ENCODE data around the gene MPHOSPH8. TPM values are rescaled to one million over a fixed set of nuclear protein-coding genes. Genes with fewer than 3 reads are reported as not detected.

MPHOSPH8 gene
- total and polyA plus RNA-seq, 2 of the 4 experiments (the other 2 are of a cell fraction) = 11.7 to 16.4 TPM

- H3K4me2 ChIP-seq (ENCODE audit: low read depth, low read length) = no peak overlapping the region
- no peak overlapping the region for H3K56ac ChIP-seq (ENCODE audit: extremely low read depth, insufficient read depth, low read length)
- no peaks in the 10 kb centered on the region for H3K9me3 ChIP-seq (ENCODE audit: control insufficient read depth, insufficient read depth, low read length)
- H4K8ac ChIP-seq (ENCODE audit: low read depth in 2 of 2, low read length in 2 of 2) = no peak overlapping the region
- H3K36me3 ChIP-seq (ENCODE audit: control insufficient read depth, insufficient read depth, low read length) = no peaks in the 10 kb centered on the region
- no peak overlapping the region for H2BK20ac ChIP-seq (ENCODE audit: low read depth, low read length)
- no TSS peak for BruUV-seq (replicated peaks)
- POLR2A ChIA-PET (ENCODE audit: unreplicated experiment) = no interaction called here
- no peak overlapping the region for H3K9ac ChIP-seq (ENCODE audit: low read depth, low read length)
- no peak overlapping the region for H4K5ac ChIP-seq (ENCODE audit: low read depth, low read length)
- H4K91ac ChIP-seq (ENCODE audit: insufficient read depth, low read depth, low read length) = no peak overlapping the region
- H2BK15ac ChIP-seq (ENCODE audit: low read depth, low read length) = no peak overlapping the region
- TF ChIP-seq USF2 (IDR thresholded peaks at IDR 0.05; ENCODE audit: low read depth, low read length) (no peak), RCOR1 (IDR thresholded peaks at IDR 0.05; ENCODE audit: insufficient replicate concordance, low read length) (no peak), MAFK (IDR thresholded peaks at IDR 0.05; ENCODE audit: low read depth, low read length) (no peak), RAD21 (IDR thresholded peaks at IDR 0.05; ENCODE audit: low read length) (peak; percentile 67), CTCF (conservative IDR thresholded peaks at IDR 0.05; ENCODE audit: low read depth, low read length) (peak; percentile 60), SMC3 (IDR thresholded peaks at IDR 0.05; ENCODE audit: low read depth, low read length) (peak; percentile 71), CHD1 (IDR thresholded peaks at IDR 0.05; ENCODE audit: low read depth, low read length) (no peak)
- no peak overlapping the region for H3K23ac ChIP-seq (ENCODE audit: low read depth, low read length)
- no peak overlapping the region for H3K14ac ChIP-seq (replicated peaks; ENCODE audit: low read depth, low read length)
- CTCF ChIA-PET = interaction anchor here (1.0 to 1.8 kb wide), 3 partner anchors 12 to 31 kb away, joined by 3 to 6 read pairs (median 4); no protein-coding TSS in a partner anchor
- intact Hi-C loops (cut with micrococcal nuclease) = loop anchor here (2.0 kb wide), 1 partner anchor 54 kb away; no protein-coding TSS in a partner anchor
- H3K27me3 ChIP-seq (ENCODE audit: control insufficient read depth, insufficient read depth, low read length) = no peaks in the 10 kb centered on the region
- peak; percentile 93 for ATAC-seq (ENCODE audit: low read depth)
- no peak overlapping the region for H2AK5ac ChIP-seq (ENCODE audit: low read depth, low read length)
- no peaks in the 10 kb centered on the region; the same call in 1 of the 2 replicates for H3K9me1 ChIP-seq (ENCODE audit: insufficient read depth, low read length)
- no peaks in the 10 kb centered on the region for H3K4me1 ChIP-seq (ENCODE audit: control insufficient read depth, insufficient read depth, low read length)
- no peak overlapping the region for H3K18ac ChIP-seq (ENCODE audit: low read depth, low read length)
- H4K20me1 ChIP-seq (ENCODE audit: insufficient read depth, low read length) = no peaks in the 10 kb centered on the region
- in situ Hi-C loops (cut with MboI; ENCODE audit: low sequenced_read_pairs) = no loop called here
- no peak overlapping the region for H3K27ac ChIP-seq (ENCODE audit: insufficient read depth, low read length)
- no peak overlapping the region for H3K4ac ChIP-seq (ENCODE audit: low read depth, low read length)
- no peak overlapping the region for H2AFZ ChIP-seq (replicated peaks; ENCODE audit: low read length, poor library complexity)
- H2BK120ac ChIP-seq (ENCODE audit: low read depth, low read length) = no peak overlapping the region
- dilution Hi-C loops (cut with HindIII; ENCODE audit: low sequenced_read_pairs, unreplicated experiment) = no loop called here
- no peak overlapping the region for H2BK5ac ChIP-seq (ENCODE audit: low read depth, low read length, poor library complexity, severe bottlenecking)
- H3K79me1 ChIP-seq (ENCODE audit: low read depth in 1 of 2, low read length in 2 of 2) = no peaks in the 10 kb centered on the region; a peak in 1 of 4 replicates
- no peak overlapping the region for H3K4me3 ChIP-seq (ENCODE audit: insufficient read depth, low read depth, low read length)
- WGBS, 2 experiments (ENCODE audit: extremely low coverage in 2 of 2, insufficient read length in 1 of 2) = no CpG with 5 or more reads among the region's 4 CpGs
- DNase-seq = peak; percentile 37
- no peak overlapping the region for H2AK9ac ChIP-seq (replicated peaks; ENCODE audit: low read depth, low read length, poor library complexity)
Measured at GRCh38 chr13:19618977-19619376, 14.5 kb upstream of the MPHOSPH8 start.
